Measurements from ENCODE around the gene NPPA.

The NPPA gene

GRCh38 chr1:11841245-11842153, 6.1 kb downstream of the NPPA start:
- DNase-seq = no peak

- DNase-seq = no peak
Observed at GRCh38 chr1:11839727-11840705, 7.6 kb downstream of the NPPA start.

- DNase-seq = peak; percentile 63
Observed at GRCh38 chr1:11838349-11839272, 9.0 kb downstream of the NPPA start.

- no peak for DNase-seq
Observed at GRCh38 chr1:11837767-11838348, 9.7 kb downstream of the NPPA start.

- no peak for DNase-seq
Observed at GRCh38 chr1:11836955-11837766, 10.4 kb downstream of the NPPA start.

GRCh38 chr1:11835441-11836225, 11.9 kb downstream of the NPPA start:
- no peak for DNase-seq

GRCh38 chr1:11833900-11834299, 13.7 kb downstream of the NPPA start:
- DNase-seq = no peak

GRCh38 chr1:11833497-11833896, 14.1 kb downstream of the NPPA start:
- DNase-seq = no peak

- no peak for DNase-seq
Observed at GRCh38 chr1:11831945-11832725, 15.4 kb downstream of the NPPA start.

GRCh38 chr1:11828511-11828910, 19.1 kb downstream of the NPPA start:
- DNase-seq = no peak

- DNase-seq = no peak
Observed at GRCh38 chr1:11826946-11827345, 20.6 kb downstream of the NPPA start.

- DNase-seq = no peak
Observed at GRCh38 chr1:11825131-11825530, 22.5 kb downstream of the NPPA start.

- DNase-seq = no peak
Observed at GRCh38 chr1:11823366-11824137, 24.0 kb downstream of the NPPA start.

- no peak for DNase-seq
Observed at GRCh38 chr1:11822091-11822490, 25.5 kb downstream of the NPPA start.

GRCh38 chr1:11817192-11817591, 30.4 kb downstream of the NPPA start:
- DNase-seq = no peak

- DNase-seq = no peak
Observed at GRCh38 chr1:11813021-11813420, 34.6 kb downstream of the NPPA start.

GRCh38 chr1:11807133-11807532, 40.5 kb downstream of the NPPA start:
- DNase-seq = no peak

GRCh38 chr1:11806307-11806936, 41.2 kb downstream of the NPPA start:
- DNase-seq = peak; percentile 30

All from midbrain (tissue), 1 donor.